ENCODE data around the gene TEX29.

DNA sequence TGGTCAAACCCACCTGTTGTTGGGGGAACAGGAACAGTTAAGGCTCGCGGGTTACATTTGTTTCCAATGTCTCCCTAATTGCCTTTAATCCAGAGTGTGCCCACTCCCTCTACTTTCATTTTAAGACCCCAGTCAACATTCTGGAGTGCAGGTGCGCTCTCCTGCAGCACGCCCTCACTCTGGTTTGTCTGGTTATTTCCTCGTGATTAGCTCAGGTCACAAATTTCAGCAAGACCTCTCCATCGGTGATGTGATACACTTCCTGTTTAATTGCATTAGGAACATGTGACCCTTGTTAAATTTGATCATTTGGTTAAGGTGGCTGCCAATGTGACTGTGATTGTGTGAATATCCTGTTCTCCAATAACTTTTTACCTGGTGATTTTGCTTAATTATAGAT, 53.0 kb downstream of the TEX29 start:
- TF ChIP-seq RXRA (IDR thresholded peaks at IDR 0.05; ENCODE audit: borderline replicate concordance, low read depth) (no peak), NRF1 (IDR thresholded peaks at IDR 0.05; ENCODE audit: low read depth, low read length) (no peak), EZH2phosphoT487 (IDR thresholded peaks at IDR 0.05; ENCODE audit: borderline replicate concordance, low read depth) (no peak), SIN3A (IDR thresholded peaks at IDR 0.05; ENCODE audit: borderline replicate concordance, low read depth, low read length) (no peak), POLR2AphosphoS5 (IDR thresholded peaks at IDR 0.05; ENCODE audit: low read depth, low read length) (no peak), FOXM1 (IDR thresholded peaks at IDR 0.05; ENCODE audit: low read depth) (no peak), FOXJ3 (CRISPR knock-in tag; IDR thresholded peaks at IDR 0.05) (no peak), MXI1 (IDR thresholded peaks at IDR 0.05; ENCODE audit: low read depth, low read length) (no peak), EP300 (IDR thresholded peaks at IDR 0.05; ENCODE audit: borderline replicate concordance in 1 of 2, low read depth in 1 of 2, low read length in 1 of 2) (no peak), ZBTB33 (IDR thresholded peaks at IDR 0.05; ENCODE audit: borderline replicate concordance, low read depth) (no peak)
- TF ChIP-seq, protein P1, sequence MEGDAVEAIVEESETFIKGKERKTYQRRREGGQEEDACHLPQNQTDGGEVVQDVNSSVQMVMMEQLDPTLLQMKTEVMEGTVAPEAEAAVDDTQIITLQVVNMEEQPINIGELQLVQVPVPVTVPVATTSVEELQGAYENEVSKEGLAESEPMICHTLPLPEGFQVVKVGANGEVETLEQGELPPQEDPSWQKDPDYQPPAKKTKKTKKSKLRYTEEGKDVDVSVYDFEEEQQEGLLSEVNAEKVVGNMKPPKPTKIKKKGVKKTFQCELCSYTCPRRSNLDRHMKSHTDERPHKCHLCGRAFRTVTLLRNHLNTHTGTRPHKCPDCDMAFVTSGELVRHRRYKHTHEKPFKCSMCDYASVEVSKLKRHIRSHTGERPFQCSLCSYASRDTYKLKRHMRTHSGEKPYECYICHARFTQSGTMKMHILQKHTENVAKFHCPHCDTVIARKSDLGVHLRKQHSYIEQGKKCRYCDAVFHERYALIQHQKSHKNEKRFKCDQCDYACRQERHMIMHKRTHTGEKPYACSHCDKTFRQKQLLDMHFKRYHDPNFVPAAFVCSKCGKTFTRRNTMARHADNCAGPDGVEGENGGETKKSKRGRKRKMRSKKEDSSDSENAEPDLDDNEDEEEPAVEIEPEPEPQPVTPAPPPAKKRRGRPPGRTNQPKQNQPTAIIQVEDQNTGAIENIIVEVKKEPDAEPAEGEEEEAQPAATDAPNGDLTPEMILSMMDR (IDR thresholded peaks at IDR 0.05) = no peak

All from SK-N-SH (cell line).